ENCODE results near the gene CEBPA.

Gene CEBPA

GRCh38 chr19:33320636-33321035, 18.3 kb upstream of the CEBPA start:
- TF ChIP-seq USF1 (IDR thresholded peaks at IDR 0.05) (no peak), MAX (IDR thresholded peaks at IDR 0.05) (no peak), ZBTB7A (IDR thresholded peaks at IDR 0.05; ENCODE audit: low read depth) (no peak), CEBPB (IDR thresholded peaks at IDR 0.05) (no peak), TCF12 (IDR thresholded peaks at IDR 0.05; ENCODE audit: low read depth) (no peak), REST (IDR thresholded peaks at IDR 0.05; ENCODE audit: low read depth) (no peak), TAF1 (IDR thresholded peaks at IDR 0.05; ENCODE audit: low read depth) (no peak), CREB1 (IDR thresholded peaks at IDR 0.05; ENCODE audit: low read depth) (no peak), RAD21 (IDR thresholded peaks at IDR 0.05; ENCODE audit: low read depth) (no peak), YY1 (IDR thresholded peaks at IDR 0.05; ENCODE audit: low read depth) (no peak)

GRCh38 chr19:33317517-33317916, 15.2 kb upstream of the CEBPA start:
- TF ChIP-seq CREB1 (IDR thresholded peaks at IDR 0.05; ENCODE audit: low read depth) (no peak), CEBPB (IDR thresholded peaks at IDR 0.05) (no peak), TCF12 (IDR thresholded peaks at IDR 0.05; ENCODE audit: low read depth) (no peak), EP300 (IDR thresholded peaks at IDR 0.05; ENCODE audit: borderline replicate concordance) (no peak), MAX (IDR thresholded peaks at IDR 0.05) (no peak), RAD21 (IDR thresholded peaks at IDR 0.05; ENCODE audit: low read depth) (no peak), YY1 (IDR thresholded peaks at IDR 0.05; ENCODE audit: low read depth) (no peak), REST (IDR thresholded peaks at IDR 0.05; ENCODE audit: low read depth) (no peak), TEAD4 (IDR thresholded peaks at IDR 0.05) (no peak), EGR1 (IDR thresholded peaks at IDR 0.05) (no peak), TAF1 (IDR thresholded peaks at IDR 0.05; ENCODE audit: low read depth) (no peak), USF1 (IDR thresholded peaks at IDR 0.05) (no peak), FOXM1 (IDR thresholded peaks at IDR 0.05; ENCODE audit: borderline replicate concordance, low read depth) (no peak), ZBTB7A (IDR thresholded peaks at IDR 0.05; ENCODE audit: low read depth) (no peak), NFIC (IDR thresholded peaks at IDR 0.05) (no peak)

GRCh38 chr19:33316541-33317264, 14.4 kb upstream of the CEBPA start:
- no peak for TF ChIP-seq CREB1 (IDR thresholded peaks at IDR 0.05; ENCODE audit: low read depth)
- no peak for TF ChIP-seq TAF1 (IDR thresholded peaks at IDR 0.05; ENCODE audit: low read depth)
- TF ChIP-seq REST (IDR thresholded peaks at IDR 0.05; ENCODE audit: low read depth): no peak
- TF ChIP-seq EGR1 (IDR thresholded peaks at IDR 0.05): no peak
- no peak for TF ChIP-seq TEAD4 (IDR thresholded peaks at IDR 0.05)
- TF ChIP-seq NFIC (IDR thresholded peaks at IDR 0.05): no peak
- no peak for TF ChIP-seq CEBPB (IDR thresholded peaks at IDR 0.05)
- TF ChIP-seq ZBTB7A (IDR thresholded peaks at IDR 0.05; ENCODE audit: low read depth): no peak
- no peak for TF ChIP-seq USF1 (IDR thresholded peaks at IDR 0.05)
- TF ChIP-seq YY1 (IDR thresholded peaks at IDR 0.05; ENCODE audit: low read depth): no peak

GRCh38 chr19:33312065-33312464, 9.7 kb upstream of the CEBPA start:
- TF ChIP-seq RAD21 (IDR thresholded peaks at IDR 0.05; ENCODE audit: low read depth) (no peak), USF1 (IDR thresholded peaks at IDR 0.05) (no peak), ZBTB7A (IDR thresholded peaks at IDR 0.05; ENCODE audit: low read depth) (no peak), YY1 (IDR thresholded peaks at IDR 0.05; ENCODE audit: low read depth) (no peak)

Data from Ishikawa (cell line).